Right lobe of liver (tissue), 4 donors: ENCODE measurements around the gene INPP5A.

Experiments used
- POLR2A ChIP-seq: fragments of 450-650 bp; IDR thresholded peaks from one replicate; pipeline ENCODE4 v1.6.1; 2017; ENCODE audit warnings: antibody characterized with exemption, mild to moderate bottlenecking
- TF ChIP-seq, protein P1 (sequence below), 4 donors: fragments of 200-600 bp in 3 of 4; fragments of 450-650 bp in 1 of 4; IDR thresholded peaks; one replicate each; pipeline versions ENCODE4 v1.5.1 to v1.8.0; 2016 to 2022; ENCODE audit warnings: antibody characterized with exemption in 4 of 4, mild to moderate bottlenecking in 2 of 4
- donor health status: DM: no; HTN: no; CAD: no.
- donor health status: DM: no; HTN: no; CAD: no.
- donor health status: DM: no; HTN: yes; CAD: no.

DNA sequence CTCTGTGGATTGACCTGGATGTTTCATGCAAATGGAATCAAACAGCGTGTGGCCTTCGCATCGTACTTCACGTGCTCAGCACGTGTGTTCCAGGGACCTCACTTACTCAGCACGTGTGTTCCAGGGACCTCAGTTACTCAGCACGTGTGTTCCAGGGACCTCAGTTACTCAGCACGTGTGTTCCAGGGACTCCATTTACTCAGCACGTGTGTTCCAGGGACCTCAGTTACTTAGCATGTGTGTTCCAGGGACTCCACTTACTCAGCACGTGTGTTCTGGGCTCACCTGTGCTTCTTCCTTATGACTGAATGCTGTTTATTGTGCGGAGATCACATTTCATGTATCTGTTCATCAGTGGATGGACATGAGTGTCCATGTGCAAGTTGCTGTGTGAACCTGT lies 22.0 kb downstream of the INPP5A start:
- no peak for TF ChIP-seq POLR2A
- TF ChIP-seq, protein P1, sequence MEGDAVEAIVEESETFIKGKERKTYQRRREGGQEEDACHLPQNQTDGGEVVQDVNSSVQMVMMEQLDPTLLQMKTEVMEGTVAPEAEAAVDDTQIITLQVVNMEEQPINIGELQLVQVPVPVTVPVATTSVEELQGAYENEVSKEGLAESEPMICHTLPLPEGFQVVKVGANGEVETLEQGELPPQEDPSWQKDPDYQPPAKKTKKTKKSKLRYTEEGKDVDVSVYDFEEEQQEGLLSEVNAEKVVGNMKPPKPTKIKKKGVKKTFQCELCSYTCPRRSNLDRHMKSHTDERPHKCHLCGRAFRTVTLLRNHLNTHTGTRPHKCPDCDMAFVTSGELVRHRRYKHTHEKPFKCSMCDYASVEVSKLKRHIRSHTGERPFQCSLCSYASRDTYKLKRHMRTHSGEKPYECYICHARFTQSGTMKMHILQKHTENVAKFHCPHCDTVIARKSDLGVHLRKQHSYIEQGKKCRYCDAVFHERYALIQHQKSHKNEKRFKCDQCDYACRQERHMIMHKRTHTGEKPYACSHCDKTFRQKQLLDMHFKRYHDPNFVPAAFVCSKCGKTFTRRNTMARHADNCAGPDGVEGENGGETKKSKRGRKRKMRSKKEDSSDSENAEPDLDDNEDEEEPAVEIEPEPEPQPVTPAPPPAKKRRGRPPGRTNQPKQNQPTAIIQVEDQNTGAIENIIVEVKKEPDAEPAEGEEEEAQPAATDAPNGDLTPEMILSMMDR (IDR thresholded peaks at IDR 0.05) = no peak
